Activated CD4-positive, alpha-beta T cell treated with anti-CD3 and anti-CD28 coated beads for 24 hours (primary cell): Measurements from ENCODE around the gene FOSL1.

ENCODE experiments used
- DNase-seq, 2 donors: peaks; one replicate each; pipeline ENCODE4 v3.0.0-alpha.2; 2020; ENCODE audit warnings: low read depth in 2 of 2

The FOSL1 gene

GRCh38 chr11:65919573-65920371 lies 19.6 kb upstream of the FOSL1 start:
- peak; percentile 33 to 43 for DNase-seq

DNA sequence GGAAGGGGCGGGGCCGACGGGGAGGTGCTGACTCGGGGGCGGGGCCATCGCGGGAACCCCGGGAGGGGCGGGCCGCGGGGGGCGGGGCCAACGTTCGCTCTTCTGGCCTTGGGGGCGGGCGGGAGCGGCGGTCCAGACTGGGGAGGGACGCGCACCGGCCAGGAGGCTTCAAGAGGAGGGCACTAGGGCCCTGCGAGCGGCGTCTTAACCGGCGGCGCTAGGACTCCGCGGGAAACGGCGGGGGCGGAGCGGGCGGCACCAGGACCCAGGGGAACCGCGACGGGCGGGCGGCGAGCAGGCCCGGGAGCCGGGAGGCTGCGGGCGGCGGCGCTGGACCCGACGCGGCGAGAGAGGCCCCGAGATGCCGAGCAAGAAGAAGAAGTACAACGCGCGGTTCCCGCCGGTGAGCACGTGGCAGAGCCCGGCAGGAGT lies 19.0 kb upstream of the FOSL1 start, which contains the start of gene DRAP1:
TSS of gene DRAP1 (plus strand) at position 286 of the 432 bp plus-strand sequence. CDS start at position 362, 76 bp downstream.
- DNase-seq: peak; percentile 99

DNA sequence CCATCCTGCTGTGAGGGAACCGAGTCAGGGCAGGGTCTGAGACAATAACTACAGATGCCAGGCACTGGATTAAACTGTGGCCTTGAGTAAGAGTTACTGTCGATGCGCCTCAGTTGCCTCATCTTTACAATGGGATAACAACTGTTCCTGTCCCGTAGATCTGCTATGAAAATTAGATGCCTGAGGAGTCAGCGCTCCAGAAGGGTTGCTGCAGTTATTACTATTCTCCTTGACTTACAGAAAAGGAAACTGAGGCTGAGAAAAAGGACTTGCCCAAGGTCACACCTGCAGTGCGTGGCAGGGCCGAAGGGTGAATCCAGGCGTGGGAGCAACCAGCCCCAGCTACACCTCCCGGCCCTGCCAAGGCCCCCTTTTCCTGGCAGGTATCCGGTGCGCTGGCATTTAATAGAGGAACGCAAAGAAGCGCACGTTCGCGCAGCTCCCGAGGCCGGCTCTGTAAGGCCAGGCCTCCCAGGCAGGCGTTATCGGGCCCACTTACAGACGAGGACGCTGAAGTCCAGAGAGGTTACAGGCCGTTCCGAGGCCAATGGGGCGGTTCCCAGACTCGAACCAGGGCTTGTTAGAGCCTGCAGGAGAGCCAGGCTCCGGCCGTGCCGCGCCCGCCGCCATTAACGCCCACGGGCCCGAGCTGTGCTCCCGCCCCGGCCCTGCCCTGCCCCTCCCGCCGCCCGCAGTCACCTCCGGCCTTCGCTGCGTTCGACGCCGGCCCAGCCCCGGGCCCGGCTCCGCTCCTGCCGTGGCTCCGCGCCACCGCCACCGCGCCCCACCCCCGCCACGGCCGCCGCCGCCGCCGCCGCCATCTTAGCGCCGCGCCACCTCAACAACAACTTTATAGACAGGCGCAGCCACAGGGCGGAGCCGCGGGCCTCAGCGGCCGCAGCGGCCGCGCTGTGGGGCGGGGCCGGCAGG lies 18.3 kb upstream of the FOSL1 start, which contains the start of gene C11orf68:
TSS of gene C11orf68 (minus strand) at position 852 of the 930 bp plus-strand sequence. CDS start at position 821, 31 bp downstream.
- DNase-seq: no peak

DNA sequence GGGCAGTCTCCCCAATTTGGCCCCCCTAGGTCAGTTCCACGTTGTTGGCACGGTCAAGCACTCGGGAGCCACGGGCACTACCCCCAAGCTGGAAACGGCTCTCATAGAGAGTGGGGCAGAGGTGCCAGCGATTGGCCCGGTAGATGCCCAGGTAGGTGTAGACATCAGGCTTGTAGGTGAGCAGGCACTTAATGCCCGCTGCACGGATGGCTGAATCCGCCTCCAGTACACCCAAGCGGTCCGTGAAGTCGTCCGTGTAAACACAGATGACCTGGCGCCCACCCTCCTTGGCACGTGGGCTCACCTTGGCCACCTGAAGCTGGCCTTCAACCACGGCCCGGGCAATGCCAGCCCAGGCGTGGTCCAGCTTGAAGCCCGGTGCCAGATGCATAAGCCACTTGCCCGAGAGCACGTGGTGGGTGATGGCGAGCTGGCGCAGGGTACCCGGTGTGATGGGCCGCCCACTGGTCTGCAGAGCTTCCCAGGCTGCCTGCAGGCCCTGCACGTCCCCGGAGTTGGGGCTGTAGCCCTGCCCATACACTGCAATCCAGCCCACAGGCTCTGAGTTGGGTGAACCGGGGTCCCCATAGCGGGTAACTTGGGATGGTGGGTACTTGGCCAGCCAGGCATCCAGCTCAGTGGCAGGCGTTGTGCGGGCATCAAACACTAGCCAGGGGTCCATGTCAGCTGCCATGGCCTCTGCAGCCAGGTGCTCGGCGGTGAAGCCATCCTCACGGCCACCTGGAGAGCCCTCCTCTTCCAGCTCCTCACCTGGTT lies 17.4 kb upstream of the FOSL1 start:
- DNase-seq: no peak

GRCh38 chr11:65917077-65917433 lies 16.9 kb upstream of the FOSL1 start:
- no peak for DNase-seq

DNA sequence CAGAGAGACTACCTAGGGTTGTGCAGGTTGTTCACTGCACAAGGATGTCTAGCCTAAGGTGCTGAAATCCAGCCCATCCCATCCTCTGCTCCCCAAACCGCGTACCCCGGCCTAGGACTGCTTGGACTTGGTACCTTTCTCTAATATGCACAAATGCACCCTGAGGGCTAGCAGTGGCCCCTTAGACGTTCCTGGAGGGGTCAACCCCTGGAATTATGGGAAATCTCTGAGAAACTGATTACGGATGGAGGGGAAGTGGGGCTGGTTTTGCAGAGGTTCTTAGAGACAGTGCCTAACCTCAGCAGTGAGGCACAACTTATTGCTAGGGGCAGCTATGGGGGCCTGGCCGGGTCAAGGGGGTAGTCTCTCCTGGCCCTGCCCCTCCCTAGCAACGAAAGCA lies 16.2 kb upstream of the FOSL1 start:
- DNase-seq: no peak

- no peak for DNase-seq
Measured at GRCh38 chr11:65915821-65916251, 15.6 kb upstream of the FOSL1 start.

- no peak for DNase-seq
Measured at GRCh38 chr11:65915101-65915820, 15.1 kb upstream of the FOSL1 start.

- no peak for DNase-seq
Measured at GRCh38 chr11:65912845-65913244, 12.7 kb upstream of the FOSL1 start.

DNA sequence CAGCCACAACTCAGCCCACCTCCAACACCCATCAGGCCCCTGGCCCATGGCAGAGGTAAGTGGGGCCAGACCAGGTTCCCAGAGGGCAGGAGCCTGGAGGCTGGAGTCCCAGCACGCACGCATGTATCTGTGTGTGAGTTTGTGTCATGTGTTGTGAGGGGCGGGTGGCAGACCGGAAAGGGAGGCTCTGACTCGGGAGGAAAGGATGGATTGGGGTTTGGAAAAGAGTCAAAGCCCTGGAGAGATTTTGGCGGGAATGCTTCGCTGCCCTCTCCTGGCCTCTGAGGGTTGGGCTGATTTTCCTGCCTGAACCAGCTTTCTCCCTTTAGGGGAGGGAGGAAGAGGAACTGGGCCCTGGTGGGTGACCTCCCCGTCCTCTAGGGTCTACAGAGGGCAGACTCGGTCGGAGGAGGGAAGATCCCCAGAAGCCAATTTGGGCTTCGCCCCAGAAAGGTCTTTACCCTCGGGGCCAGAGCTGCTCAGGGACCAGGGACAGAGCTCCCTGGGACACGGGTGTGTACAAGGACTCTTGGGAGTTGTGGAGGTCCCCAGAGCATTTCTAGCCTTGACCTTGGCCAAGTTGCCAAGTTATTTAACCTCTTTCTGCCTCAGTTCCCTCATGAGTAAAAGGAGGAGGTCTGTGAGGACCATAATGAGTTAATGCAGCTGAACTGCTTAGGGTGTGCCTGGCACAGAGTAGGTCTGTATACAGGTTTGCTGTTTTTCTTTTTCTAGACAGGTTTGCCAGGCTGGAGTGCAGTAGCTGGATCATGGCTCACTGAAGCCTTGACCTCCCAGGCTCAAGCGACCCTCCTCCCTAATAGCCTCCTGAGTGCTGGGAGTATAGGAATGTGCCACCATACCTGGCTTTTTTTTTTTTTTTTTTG lies 11.7 kb upstream of the FOSL1 start:
- no peak for DNase-seq

GRCh38 chr11:65907878-65908277 lies 7.7 kb upstream of the FOSL1 start:
- DNase-seq: no peak

DNA sequence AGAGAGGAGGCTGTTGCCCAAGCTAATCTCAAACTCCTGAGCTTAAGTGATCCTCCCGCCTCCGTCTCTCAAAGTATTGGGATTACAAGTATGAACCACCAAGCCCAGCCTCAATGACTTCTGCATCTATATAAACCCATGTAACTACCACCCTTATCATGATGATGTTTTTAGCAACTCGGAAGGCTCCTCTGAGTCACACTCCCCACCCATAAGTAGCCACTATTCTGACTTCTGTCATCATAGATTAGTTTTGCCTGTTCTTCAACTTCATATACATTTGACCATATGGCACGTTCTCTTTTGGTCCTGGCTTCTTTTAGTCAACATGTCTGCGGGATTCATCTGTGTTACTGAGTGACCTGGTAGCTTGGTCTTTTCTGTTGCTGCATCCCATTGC lies 6.4 kb upstream of the FOSL1 start:
- DNase-seq: no peak

- no peak for DNase-seq
Measured at GRCh38 chr11:65903715-65904114, 3.5 kb upstream of the FOSL1 start.

GRCh38 chr11:65903068-65903481 lies 2.9 kb upstream of the FOSL1 start:
- no peak for DNase-seq

DNA sequence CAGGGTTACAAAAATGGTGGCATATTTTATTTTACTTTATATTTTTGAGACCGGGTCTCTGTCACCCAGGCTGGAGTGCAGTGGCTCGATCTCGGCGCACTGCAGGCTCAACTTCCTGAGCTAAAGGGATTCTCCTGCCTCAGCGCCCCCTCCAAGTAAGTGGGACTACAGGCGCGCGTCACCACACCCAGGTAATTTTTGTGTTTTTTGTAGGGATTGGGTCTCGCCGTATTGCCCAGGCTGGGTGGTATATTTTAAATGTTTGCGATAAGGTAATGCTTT lies 652 bp upstream of the FOSL1 start:
- DNase-seq: no peak

- peak; percentile 64 to 74 for DNase-seq
Measured at GRCh38 chr11:65899356-65900124, 648 bp downstream of the FOSL1 start.

DNA sequence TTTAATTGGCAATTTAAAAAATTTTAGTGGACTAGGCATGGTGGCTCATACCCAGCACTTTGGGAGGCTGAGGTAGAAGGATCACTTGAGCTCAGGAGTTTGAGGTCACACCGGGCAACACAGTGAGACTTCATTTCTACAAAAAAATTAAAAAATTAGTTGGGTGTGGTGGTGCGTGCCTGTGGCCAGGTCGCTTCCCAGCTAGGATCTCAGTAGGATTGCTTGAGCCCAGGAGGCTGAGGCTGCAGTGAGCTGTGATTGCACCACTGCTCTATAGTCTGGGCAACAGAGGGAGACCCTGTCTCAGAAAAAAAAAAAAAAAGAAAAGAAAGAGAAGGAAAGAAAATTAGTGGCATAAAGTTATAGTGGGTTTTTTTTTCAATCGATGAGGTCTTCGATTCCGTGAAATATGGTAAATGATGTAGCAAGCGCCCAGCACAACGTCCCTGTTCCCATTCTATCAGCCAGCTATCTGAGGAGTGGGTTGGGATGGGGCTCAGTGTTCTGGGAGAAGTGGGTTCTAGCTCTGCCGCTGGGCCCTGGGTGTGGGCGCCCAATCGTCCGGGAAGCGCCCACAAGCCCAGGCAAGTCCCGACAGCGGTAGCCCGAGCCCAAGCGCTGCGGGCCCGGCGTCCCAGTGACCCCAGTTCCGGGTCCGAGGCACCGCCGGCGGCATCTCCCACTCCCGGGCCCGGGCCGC lies 1.4 kb downstream of the FOSL1 start:
- DNase-seq: no peak

GRCh38 chr11:65897020-65897471 lies 3.1 kb downstream of the FOSL1 start:
- no peak for DNase-seq
